C4-2B (cell line): ENCODE data around the gene HECW1.

Source experiments
- ZFX ChIP-seq: fragments of 450-650 bp; IDR thresholded peaks from 2 replicates; pipeline ENCODE4 v1.6.1; 2017
- TF ChIP-seq, protein P1 (sequence below): fragments of 450-650 bp; conservative IDR thresholded peaks from 2 replicates; pipeline ENCODE4 v1.5.1; 2017; ENCODE audit warnings: mild to moderate bottlenecking

DNA sequence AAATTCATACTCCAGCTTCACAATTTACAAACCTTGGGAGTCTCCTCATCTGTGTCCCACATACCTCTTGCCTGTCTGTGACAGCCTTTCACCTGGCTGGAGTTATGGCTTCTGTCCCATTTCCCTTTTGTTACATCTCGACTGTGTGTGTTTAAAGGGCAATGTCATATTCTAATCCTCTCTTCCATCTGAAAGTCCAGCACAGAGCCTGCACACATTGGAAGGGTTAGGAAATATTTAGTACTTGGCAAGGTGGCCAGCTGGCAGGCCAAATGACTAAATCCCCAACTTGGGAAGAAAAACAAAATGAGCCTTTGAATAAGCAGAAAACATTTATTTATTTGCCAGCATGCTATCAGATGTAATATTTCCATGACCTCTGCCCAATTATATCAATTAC is 350.4 kb downstream of the HECW1 start:
- TF ChIP-seq, protein P1, sequence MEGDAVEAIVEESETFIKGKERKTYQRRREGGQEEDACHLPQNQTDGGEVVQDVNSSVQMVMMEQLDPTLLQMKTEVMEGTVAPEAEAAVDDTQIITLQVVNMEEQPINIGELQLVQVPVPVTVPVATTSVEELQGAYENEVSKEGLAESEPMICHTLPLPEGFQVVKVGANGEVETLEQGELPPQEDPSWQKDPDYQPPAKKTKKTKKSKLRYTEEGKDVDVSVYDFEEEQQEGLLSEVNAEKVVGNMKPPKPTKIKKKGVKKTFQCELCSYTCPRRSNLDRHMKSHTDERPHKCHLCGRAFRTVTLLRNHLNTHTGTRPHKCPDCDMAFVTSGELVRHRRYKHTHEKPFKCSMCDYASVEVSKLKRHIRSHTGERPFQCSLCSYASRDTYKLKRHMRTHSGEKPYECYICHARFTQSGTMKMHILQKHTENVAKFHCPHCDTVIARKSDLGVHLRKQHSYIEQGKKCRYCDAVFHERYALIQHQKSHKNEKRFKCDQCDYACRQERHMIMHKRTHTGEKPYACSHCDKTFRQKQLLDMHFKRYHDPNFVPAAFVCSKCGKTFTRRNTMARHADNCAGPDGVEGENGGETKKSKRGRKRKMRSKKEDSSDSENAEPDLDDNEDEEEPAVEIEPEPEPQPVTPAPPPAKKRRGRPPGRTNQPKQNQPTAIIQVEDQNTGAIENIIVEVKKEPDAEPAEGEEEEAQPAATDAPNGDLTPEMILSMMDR: no peak
- TF ChIP-seq ZFX: no peak
